ENCODE data around the gene RGL1. TPM values are rescaled to one million over a fixed set of nuclear protein-coding genes. Genes with fewer than 3 reads are reported as not detected.
A peak's percentile ranks its signal among the peaks of the same experiment; 100 is the strongest.

RGL1 gene
- total and polyA plus RNA-seq, 7 donors = 0.93 to 6.8 (median 3.9) TPM

- intact Hi-C loops (cut with DNase I) = loop anchor here in 1 of 2 donors (5.0 kb wide), 1 partner anchor 91 kb away; the partner anchor contains the start of gene RGL1
- WGBS, 3 donors = 60 to 66% (median 65%) methylated on average over 2 of the region's 2 CpGs
- peaks cover 0 to 19% of the 10 kb centered on the region in 2 donors for H3K36me3 ChIP-seq (ENCODE audit: insufficient read depth in 1 of 2, low read depth in 1 of 2)
- H3K27ac ChIP-seq = no peak overlapping the region
- DNase-seq (no peak), ATAC-seq (no peak)
- H3K4me3 ChIP-seq = no peak overlapping the region
- H3K27me3 ChIP-seq (ENCODE audit: insufficient read depth in 3 of 3, low read length in 2 of 3) = no peaks in the 10 kb centered on the region
- no peaks in the 10 kb centered on the region for H3K9me3 ChIP-seq
- peaks cover 11% of the 10 kb centered on the region for H3K4me1 ChIP-seq
- TF ChIP-seq CTCF (IDR thresholded peaks at IDR 0.05) = no peak
These were observed 93.7 kb downstream of the RGL1 start for GRCh38 chr1:183898610-183899009.

- no peak for ATAC-seq
- Histone ChIP-seq H3K36me3 (ENCODE audit: insufficient read depth in 1 of 2, low read depth in 1 of 2) (peaks cover 0 to 39% of the 10 kb centered on the region in 2 donors), H3K27me3 (ENCODE audit: insufficient read depth in 3 of 3, low read length in 2 of 3) (no peaks in the 10 kb centered on the region), H3K27ac (no peak overlapping the region), H3K4me1 (no peaks in the 10 kb centered on the region), H3K4me3 (no peak overlapping the region), H3K9me3 (no peaks in the 10 kb centered on the region)
- TF ChIP-seq CTCF (IDR thresholded peaks at IDR 0.05) = no peak
- WGBS, 3 donors = 13 to 46% (median 22%) methylated on average over 1 of the region's 1 CpG
- DNase-seq = no peak
- intact Hi-C loops (cut with DNase I) = no loop called here
These were observed 96.9 kb downstream of the RGL1 start for GRCh38 chr1:183901748-183902330.

- Histone ChIP-seq H3K4me1 (no peaks in the 10 kb centered on the region), H3K36me3 (ENCODE audit: insufficient read depth in 1 of 2, low read depth in 1 of 2) (peaks cover 0 to 49% of the 10 kb centered on the region in 2 donors), H3K27me3 (ENCODE audit: insufficient read depth in 3 of 3, low read length in 2 of 3) (no peaks in the 10 kb centered on the region), H3K27ac (no peak overlapping the region), H3K4me3 (no peak overlapping the region), H3K9me3 (no peaks in the 10 kb centered on the region)
- no peak for ATAC-seq
- intact Hi-C loops (cut with DNase I) = no loop called here
- WGBS, 3 donors = 69 to 77% (median 75%) methylated on average over 5 of the region's 5 CpGs
- no peak for TF ChIP-seq CTCF (IDR thresholded peaks at IDR 0.05)
- no peak for DNase-seq
These were observed 98.2 kb downstream of the RGL1 start for GRCh38 chr1:183903101-183903500.

- TF ChIP-seq CTCF (IDR thresholded peaks at IDR 0.05) = no peak
- no peaks in the 10 kb centered on the region for H3K4me1 ChIP-seq
- 70 to 86% (median 72%) methylated on average over 6 of the region's 6 CpGs for WGBS, 3 donors
- H3K36me3 ChIP-seq (ENCODE audit: insufficient read depth in 1 of 2, low read depth in 1 of 2) = peaks cover 0 to 43% of the 10 kb centered on the region in 2 donors
- H3K27me3 ChIP-seq (ENCODE audit: insufficient read depth in 3 of 3, low read length in 2 of 3) = no peaks in the 10 kb centered on the region
- no peak overlapping the region for H3K4me3 ChIP-seq
- DNase-seq = no peak
- peak in 1 of 4 donors; percentile 80 for ATAC-seq
- H3K9me3 ChIP-seq = no peaks in the 10 kb centered on the region
- intact Hi-C loops (cut with DNase I) = no loop called here
- H3K27ac ChIP-seq = no peak overlapping the region
These were observed 100.7 kb downstream of the RGL1 start for GRCh38 chr1:183905508-183906113.
